B cell (primary cell): Measurements from ENCODE around the gene TMEM132A. TPM values are rescaled to one million over a fixed set of nuclear protein-coding genes. Genes with fewer than 3 reads are reported as not detected.
A peak's percentile ranks its signal among the peaks of the same experiment; 100 is the strongest.

Source experiments
- ATAC-seq: fragments of 200-7000 bp; cut with Tn5 transposase; one replicate; pipeline ENCODE4 v1.10.0; 2021; ENCODE audit warnings: low read depth, mild to moderate bottlenecking, moderate number of reproducible peaks, moderate library complexity
- CTCF ChIA-PET: fragments of 350-600 bp; sonication (Branson Sonifier 250); formaldehyde crosslinking; loops from one replicate; lab custom pipeline; 2021; ENCODE audit warnings: antibody characterized with exemption, inconsistent platforms; lab: Charles Lee
- POLR2A ChIA-PET: fragments of 350-600 bp; sonication (Branson Sonifier 250); formaldehyde crosslinking; loops from one replicate; lab custom pipeline; 2021; ENCODE audit warnings: antibody characterized with exemption; lab: Charles Lee
- DNase-seq: peaks from one replicate; pipeline ENCODE4 v3.0.0; 2013
- H2AFZ ChIP-seq: 2 replicates; pipeline ENCODE4 v1.6.1; 2012; ENCODE audit warnings: mild to moderate bottlenecking, low read depth, low read length; ENCODE audit not compliant: insufficient read depth, poor library complexity, severe bottlenecking
- H3K27ac ChIP-seq, 2 donors: 1 replicate in 1 of 2; 2 replicates in 1 of 2; pipeline ENCODE4 v1.5.1; 2012 to 2013; ENCODE audit warnings: low read length in 2 of 2, mild to moderate bottlenecking in 2 of 2, moderate library complexity in 1 of 2
- H3K27me3 ChIP-seq, 4 experiments: fragments of 200-600 bp in 1 of 4; sonication (generic) in 1 of 4; replicated peaks in 1 of 4; 1 replicate in 2 of 4; 2 replicates in 2 of 4; pipeline versions ENCODE4 v1.6.1 to v1.7.0; 2013 to 2016; ENCODE audit warnings: low read length in 3 of 4, mild to moderate bottlenecking in 2 of 4, mixed read lengths in 1 of 4, moderate library complexity in 1 of 4; ENCODE audit not compliant: insufficient read depth in 4 of 4, control insufficient read depth in 3 of 4; ENCODE audit errors: control extremely low read depth in 1 of 4
- H3K36me3 ChIP-seq, 2 experiments: replicated peaks in 1 of 2; 1 replicate in 1 of 2; 2 replicates in 1 of 2; pipeline versions ENCODE4 v1.6.1 to v1.7.1; 2013; ENCODE audit warnings: low read length in 1 of 2; ENCODE audit not compliant: insufficient read depth in 2 of 2, control insufficient read depth in 1 of 2; ENCODE audit errors: control extremely low read depth in 1 of 2, extremely low read depth in 1 of 2
- H3K4me1 ChIP-seq, 2 donors: fragments of 200-600 bp in 1 of 2; sonication (generic) in 1 of 2; 1 replicate in 1 of 2; 2 replicates in 1 of 2; pipeline versions ENCODE4 v1.5.1 to v1.6.1; 2013 to 2017; ENCODE audit warnings: low read length in 2 of 2; ENCODE audit not compliant: control insufficient read depth in 2 of 2, insufficient read depth in 2 of 2
- H3K4me2 ChIP-seq: replicated peaks from 2 replicates; pipeline ENCODE3; 2012; ENCODE audit warnings: mild to moderate bottlenecking, low read depth, low read length; ENCODE audit not compliant: poor library complexity, severe bottlenecking
- H3K4me3 ChIP-seq, 5 experiments: fragments of 200-600 bp in 1 of 5; sonication (generic) in 1 of 5; 1 replicate in 3 of 5; 2 replicates in 2 of 5; pipeline versions ENCODE4 v1.5.1 to v1.7.0; 2011 to 2016; ENCODE audit warnings: low read length in 4 of 5, mild to moderate bottlenecking in 4 of 5, low read depth in 2 of 5, control low read depth in 1 of 5, moderate library complexity in 1 of 5; ENCODE audit not compliant: insufficient read depth in 1 of 5; ENCODE audit errors: control extremely low read depth in 1 of 5, extremely low read depth in 1 of 5
- H3K79me2 ChIP-seq: fragments of 200-600 bp; sonication (generic); one replicate; pipeline ENCODE4 v1.6.0; 2016; ENCODE audit warnings: low read length; ENCODE audit not compliant: control insufficient read depth, insufficient read depth
- H3K9ac ChIP-seq: fragments of 200-600 bp; sonication (generic); 2 replicates; pipeline ENCODE4 v1.6.1; 2017; ENCODE audit warnings: mild to moderate bottlenecking, low read length, moderate library complexity
- H3K9me3 ChIP-seq, 3 donors: one replicate each; pipeline versions ENCODE4 v1.6.1 to v1.7.1; 2013; ENCODE audit warnings: low read length in 2 of 3; ENCODE audit not compliant: control insufficient read depth in 2 of 3, insufficient read depth in 1 of 3; ENCODE audit errors: control extremely low read depth in 1 of 3
- H4K20me1 ChIP-seq: 2 replicates; pipeline ENCODE4 v1.6.0; 2012; ENCODE audit warnings: mild to moderate bottlenecking, low read length; ENCODE audit not compliant: insufficient read depth, control insufficient read depth, poor library complexity, severe bottlenecking
- H3K27ac Mint-ChIP-seq: one replicate; pipeline ENCODE4 v1.8.0; 2021; ENCODE audit warnings: mixed read lengths
- H3K27me3 Mint-ChIP-seq: one replicate; pipeline ENCODE4 v1.8.0; 2021; ENCODE audit warnings: mixed read lengths
- H3K4me1 Mint-ChIP-seq: one replicate; pipeline ENCODE4 v1.8.0; 2021; ENCODE audit warnings: mixed read lengths
- H3K4me3 Mint-ChIP-seq: one replicate; pipeline ENCODE4 v1.8.0; 2021; ENCODE audit warnings: mixed read lengths
- H3K9me3 Mint-ChIP-seq: one replicate; pipeline ENCODE4 v1.8.0; 2022; ENCODE audit warnings: mixed read lengths; ENCODE audit not compliant: insufficient read depth
- CTCF ChIP-seq: fragments of 200-600 bp; IDR thresholded peaks from one replicate; pipeline ENCODE4 v1.8.0; 2022; ENCODE audit warnings: antibody characterized with exemption, mild to moderate bottlenecking
- EZH2 ChIP-seq: IDR thresholded peaks from 2 replicates; pipeline ENCODE4 v1.6.1; 2012; ENCODE audit warnings: borderline replicate concordance, low read depth, mild to moderate bottlenecking, moderate library complexity, low read length; ENCODE audit not compliant: insufficient read depth, poor library complexity, severe bottlenecking
- WGBS: methylation state at CpG from one replicate; pipeline ENCODE4 v1.1.5; 2013; ENCODE audit warnings: missing lambda C conversion rate; ENCODE audit not compliant: insufficient coverage; 5-methylcytosine and 5-hydroxymethylcytosine counted together
- intact Hi-C: fragments of 100-400 bp; cut with micrococcal nuclease; formaldehyde crosslinking; loops from one replicate; pipeline ENCODE4 v1.10.0; 2022
- polyA plus RNA-seq: library from polyadenylated mRNA; depleted of rRNA; stranded (reverse); fragments of >200 nt; gene quantifications from 2 replicates; pipeline ENCODE4 v1.2.3, GENCODE V29; 2012
- total RNA-seq, 2 donors: library from RNA; stranded (reverse); fragments of 120-200 nt in 1 of 2; gene quantifications; 1 replicate in 1 of 2; 2 replicates in 1 of 2; pipeline versions ENCODE4 v1.2.3 to v1.2.4, GENCODE V29; 2013 to 2022

The TMEM132A gene
- total and polyA plus RNA-seq, 2 donors (not counting 1 experiment from before 2014, with no cell fraction given) = 1.2 to 11.3 TPM

DNA sequence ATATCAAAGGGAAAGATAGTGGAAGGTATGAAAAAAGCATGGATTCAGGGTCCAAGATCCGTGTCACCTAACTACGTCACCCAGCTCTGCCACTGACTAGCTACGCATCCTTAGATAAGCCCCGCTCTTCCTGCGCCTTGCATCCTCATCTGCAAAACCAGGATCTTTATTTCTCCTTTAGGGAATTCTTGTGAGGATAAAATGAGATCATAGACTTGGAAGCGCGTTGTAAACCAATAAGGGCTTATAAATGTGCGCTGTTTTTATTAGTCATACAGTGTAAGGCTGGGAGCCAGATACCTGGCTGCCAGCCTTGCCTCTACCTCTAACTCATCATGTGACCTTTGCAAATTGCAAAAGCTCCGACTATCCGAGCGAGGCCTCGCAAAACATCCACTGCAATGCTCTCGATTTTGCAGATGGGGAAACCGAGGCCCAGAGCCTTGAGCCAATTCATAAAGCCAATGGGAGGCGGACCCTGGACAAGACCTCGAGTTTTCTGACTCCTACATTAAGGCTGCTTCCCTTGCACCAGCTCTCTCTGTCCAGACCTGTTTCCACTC lies 18.6 kb upstream of the TMEM132A start:
- TF ChIP-seq CTCF = no peak
- TF ChIP-seq EZH2 = no peak
- Mint-ChIP-seq H3K27ac (peak overlapping the region; percentile 97), H3K4me1 (peaks cover 59% of the 10 kb centered on the region), H3K9me3 (no peaks in the 10 kb centered on the region), H3K27me3 (no peaks in the 10 kb centered on the region), H3K4me3 (peak overlapping the region; percentile 92)
- H3K79me2 ChIP-seq = peaks cover 40% of the 10 kb centered on the region
- peak overlapping the region; percentile 72 to 98 (median 81) for H3K4me3 ChIP-seq
- no peaks in the 10 kb centered on the region for H3K9me3 ChIP-seq
- WGBS = 3% methylated on average over 9 of the region's 16 CpGs
- intact Hi-C loops = loop anchor here (1.0 to 2.0 kb wide), 3 partner anchors 10 to 256 kb away; partner anchors contain the start of genes SLC15A3 and VPS37C
- peak overlapping the region; percentile 89 for H2AFZ ChIP-seq
- H3K4me2 ChIP-seq = peak overlapping the region; percentile 94
- ATAC-seq = no peak
- H3K27me3 ChIP-seq = no peaks in the 10 kb centered on the region
- peak overlapping the region; percentile 89 for H3K9ac ChIP-seq
- CTCF ChIA-PET = interaction anchor here (1.8 to 10.2 kb wide), 3 partner anchors 11 to 282 kb away, joined by 6 to 129 read pairs (median 10); partner anchors contain the start of gene TMEM109
- no peak for DNase-seq
- peaks cover 41% of the 10 kb centered on the region for H4K20me1 ChIP-seq
- H3K36me3 ChIP-seq = peaks cover 2 to 32% of the 10 kb centered on the region in 2 experiments
- POLR2A ChIA-PET = interaction anchor here (0.7 to 0.9 kb wide), 2 partner anchors 10 to 137 kb away, joined by 3 read pairs; no protein-coding TSS in a partner anchor
- peak overlapping the region in 1 of 2 donors; percentile 80 for H3K27ac ChIP-seq
- H3K4me1 ChIP-seq = peaks cover 40 to 44% of the 10 kb centered on the region in 2 donors
